ENCODE measurements around the gene ACSS2.

Gene ACSS2

DNA sequence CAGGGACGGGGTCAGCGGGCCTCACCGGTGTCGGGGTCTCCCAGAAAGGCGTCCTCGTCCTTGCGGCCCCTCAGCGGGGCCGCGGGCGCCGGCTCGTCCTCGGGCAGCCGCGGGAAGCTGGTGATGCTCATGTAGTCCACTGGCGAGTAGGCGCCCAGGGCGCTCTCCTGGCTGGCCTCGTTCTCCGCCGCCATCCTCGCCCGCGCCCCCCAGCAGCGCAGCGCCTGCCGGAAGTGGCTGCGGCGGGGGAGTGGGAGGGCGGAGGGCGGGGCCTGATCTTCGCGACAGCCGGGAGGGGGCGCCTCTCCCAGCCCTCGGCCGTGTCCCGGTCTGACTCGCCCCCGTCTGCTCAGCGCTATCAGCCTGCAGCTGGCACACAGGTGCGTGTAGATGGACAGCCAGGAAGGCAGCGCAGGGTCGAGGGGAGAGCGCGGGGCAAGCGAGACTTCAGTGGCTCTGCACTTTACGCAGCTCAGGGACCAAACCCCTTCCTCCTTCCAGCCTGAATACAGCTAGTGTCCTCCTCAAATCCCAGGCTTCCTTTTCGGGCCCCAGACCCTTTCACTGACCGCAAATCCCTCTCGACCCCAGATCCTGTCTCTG lies 3.7 kb upstream of the ACSS2 start, which contains the start of gene GGT7:
TSS of gene GGT7 (minus strand) at position 235 of the 603 bp plus-strand sequence. CDS start at position 194, 41 bp downstream.
- DNase-seq (ENCODE audit: low read depth in 1 of 2, low spot score in 1 of 2): peak; percentile 55 to 61
- TF ChIP-seq, protein P1, sequence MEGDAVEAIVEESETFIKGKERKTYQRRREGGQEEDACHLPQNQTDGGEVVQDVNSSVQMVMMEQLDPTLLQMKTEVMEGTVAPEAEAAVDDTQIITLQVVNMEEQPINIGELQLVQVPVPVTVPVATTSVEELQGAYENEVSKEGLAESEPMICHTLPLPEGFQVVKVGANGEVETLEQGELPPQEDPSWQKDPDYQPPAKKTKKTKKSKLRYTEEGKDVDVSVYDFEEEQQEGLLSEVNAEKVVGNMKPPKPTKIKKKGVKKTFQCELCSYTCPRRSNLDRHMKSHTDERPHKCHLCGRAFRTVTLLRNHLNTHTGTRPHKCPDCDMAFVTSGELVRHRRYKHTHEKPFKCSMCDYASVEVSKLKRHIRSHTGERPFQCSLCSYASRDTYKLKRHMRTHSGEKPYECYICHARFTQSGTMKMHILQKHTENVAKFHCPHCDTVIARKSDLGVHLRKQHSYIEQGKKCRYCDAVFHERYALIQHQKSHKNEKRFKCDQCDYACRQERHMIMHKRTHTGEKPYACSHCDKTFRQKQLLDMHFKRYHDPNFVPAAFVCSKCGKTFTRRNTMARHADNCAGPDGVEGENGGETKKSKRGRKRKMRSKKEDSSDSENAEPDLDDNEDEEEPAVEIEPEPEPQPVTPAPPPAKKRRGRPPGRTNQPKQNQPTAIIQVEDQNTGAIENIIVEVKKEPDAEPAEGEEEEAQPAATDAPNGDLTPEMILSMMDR (IDR thresholded peaks at IDR 0.05; ENCODE audit: insufficient read depth, low read length): peak; percentile 14
- no peak for TF ChIP-seq GABPA (IDR thresholded peaks at IDR 0.05; ENCODE audit: low read depth)
- TF ChIP-seq SPI1 (IDR thresholded peaks at IDR 0.05; ENCODE audit: borderline replicate concordance, low read depth): no peak
- Histone ChIP-seq H3K27ac (replicated peaks) (no peak within 1 kb of the TSS), H3K4me3 (replicated peaks; ENCODE audit: insufficient read depth, low read length) (peak within 1 kb of the TSS; percentile 50), H3K27me3 (ENCODE audit: insufficient read depth, poor library complexity, severe bottlenecking) (peaks cover 3% of the 10 kb centered on the region)

GRCh38 chr20:34873583-34874093 lies 2.8 kb upstream of the ACSS2 start:
- Histone ChIP-seq H3K4me3 (replicated peaks; ENCODE audit: insufficient read depth, low read length) (no peak overlapping the region), H3K27ac (replicated peaks) (no peak overlapping the region), H3K27me3 (ENCODE audit: insufficient read depth, poor library complexity, severe bottlenecking) (peaks cover 3% of the 10 kb centered on the region)
- no peak for DNase-seq (ENCODE audit: low read depth in 1 of 2, low spot score in 1 of 2)
- TF ChIP-seq, protein P1 (IDR thresholded peaks at IDR 0.05; ENCODE audit: insufficient read depth, low read length): no peak
- TF ChIP-seq, protein P2, sequence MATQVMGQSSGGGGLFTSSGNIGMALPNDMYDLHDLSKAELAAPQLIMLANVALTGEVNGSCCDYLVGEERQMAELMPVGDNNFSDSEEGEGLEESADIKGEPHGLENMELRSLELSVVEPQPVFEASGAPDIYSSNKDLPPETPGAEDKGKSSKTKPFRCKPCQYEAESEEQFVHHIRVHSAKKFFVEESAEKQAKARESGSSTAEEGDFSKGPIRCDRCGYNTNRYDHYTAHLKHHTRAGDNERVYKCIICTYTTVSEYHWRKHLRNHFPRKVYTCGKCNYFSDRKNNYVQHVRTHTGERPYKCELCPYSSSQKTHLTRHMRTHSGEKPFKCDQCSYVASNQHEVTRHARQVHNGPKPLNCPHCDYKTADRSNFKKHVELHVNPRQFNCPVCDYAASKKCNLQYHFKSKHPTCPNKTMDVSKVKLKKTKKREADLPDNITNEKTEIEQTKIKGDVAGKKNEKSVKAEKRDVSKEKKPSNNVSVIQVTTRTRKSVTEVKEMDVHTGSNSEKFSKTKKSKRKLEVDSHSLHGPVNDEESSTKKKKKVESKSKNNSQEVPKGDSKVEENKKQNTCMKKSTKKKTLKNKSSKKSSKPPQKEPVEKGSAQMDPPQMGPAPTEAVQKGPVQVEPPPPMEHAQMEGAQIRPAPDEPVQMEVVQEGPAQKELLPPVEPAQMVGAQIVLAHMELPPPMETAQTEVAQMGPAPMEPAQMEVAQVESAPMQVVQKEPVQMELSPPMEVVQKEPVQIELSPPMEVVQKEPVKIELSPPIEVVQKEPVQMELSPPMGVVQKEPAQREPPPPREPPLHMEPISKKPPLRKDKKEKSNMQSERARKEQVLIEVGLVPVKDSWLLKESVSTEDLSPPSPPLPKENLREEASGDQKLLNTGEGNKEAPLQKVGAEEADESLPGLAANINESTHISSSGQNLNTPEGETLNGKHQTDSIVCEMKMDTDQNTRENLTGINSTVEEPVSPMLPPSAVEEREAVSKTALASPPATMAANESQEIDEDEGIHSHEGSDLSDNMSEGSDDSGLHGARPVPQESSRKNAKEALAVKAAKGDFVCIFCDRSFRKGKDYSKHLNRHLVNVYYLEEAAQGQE (IDR thresholded peaks at IDR 0.05; ENCODE audit: insufficient replicate concordance, low read depth): no peak
- TF ChIP-seq POLR2AphosphoS5 (IDR thresholded peaks at IDR 0.05; ENCODE audit: low read depth): no peak
- TF ChIP-seq SPI1 (IDR thresholded peaks at IDR 0.05; ENCODE audit: borderline replicate concordance, low read depth): no peak
- TF ChIP-seq GABPA (IDR thresholded peaks at IDR 0.05; ENCODE audit: low read depth): no peak

- peak; percentile 66 to 85 for DNase-seq (ENCODE audit: low read depth in 1 of 2, low spot score in 1 of 2)
- H3K4me3 ChIP-seq (replicated peaks; ENCODE audit: insufficient read depth, low read length): no peak overlapping the region
- H3K27ac ChIP-seq (replicated peaks): no peak overlapping the region
- H3K27me3 ChIP-seq (ENCODE audit: insufficient read depth, poor library complexity, severe bottlenecking): peaks cover 3% of the 10 kb centered on the region
- TF ChIP-seq GABPA (IDR thresholded peaks at IDR 0.05; ENCODE audit: low read depth): no peak
- TF ChIP-seq, protein P1 (IDR thresholded peaks at IDR 0.05; ENCODE audit: insufficient read depth, low read length): peak; percentile 97
Observed at GRCh38 chr20:34874094-34874654, 2.2 kb upstream of the ACSS2 start.

DNA sequence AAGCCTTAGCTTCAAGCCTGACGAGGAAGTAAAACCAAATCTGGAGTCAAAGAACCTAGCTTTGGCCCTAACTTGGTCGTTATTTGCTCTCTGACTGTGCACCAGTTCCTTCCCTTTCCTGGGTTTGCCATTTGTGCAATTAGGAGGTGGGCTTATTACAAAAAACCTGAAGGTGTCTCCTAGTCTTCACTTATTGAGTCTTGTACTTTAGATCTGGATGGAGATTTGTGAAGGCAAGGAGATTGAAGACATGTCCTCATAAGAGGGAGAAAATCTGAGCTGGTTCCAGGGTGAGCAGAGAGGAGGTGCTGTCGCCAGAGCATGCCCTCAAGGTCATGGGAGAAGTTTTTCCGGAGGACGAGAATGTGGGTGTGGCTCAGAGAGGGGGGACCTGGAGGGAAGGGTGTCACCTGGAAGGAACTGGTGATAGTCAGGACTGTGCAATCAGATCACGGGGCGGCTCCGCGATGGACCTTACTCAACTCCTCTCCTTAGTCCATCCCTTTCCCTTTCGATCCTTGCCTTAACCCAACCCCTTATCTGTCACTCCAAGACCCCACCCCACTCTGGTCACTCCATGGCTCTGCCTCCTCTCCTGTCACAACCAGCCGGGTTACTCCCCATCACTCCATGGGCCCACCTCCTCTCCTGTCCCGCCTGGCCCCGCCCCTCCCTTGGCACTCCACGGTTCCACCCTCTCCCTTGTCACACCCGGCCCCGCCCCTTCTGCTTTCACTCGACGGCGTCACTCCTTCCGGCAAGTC lies 588 bp upstream of the ACSS2 start:
- TF ChIP-seq POLR2AphosphoS5 (IDR thresholded peaks at IDR 0.05; ENCODE audit: low read depth) (no peak), GABPA (IDR thresholded peaks at IDR 0.05; ENCODE audit: low read depth) (no peak), SPI1 (IDR thresholded peaks at IDR 0.05; ENCODE audit: borderline replicate concordance, low read depth) (no peak; the same call in 1 of the 2 replicates)
- TF ChIP-seq, protein P1 (IDR thresholded peaks at IDR 0.05; ENCODE audit: insufficient read depth, low read length): no peak
- TF ChIP-seq, protein P2 (IDR thresholded peaks at IDR 0.05; ENCODE audit: insufficient replicate concordance, low read depth): no peak
- H3K27me3 ChIP-seq (ENCODE audit: insufficient read depth, poor library complexity, severe bottlenecking): peaks cover 3% of the 10 kb centered on the region
- H3K4me3 ChIP-seq (replicated peaks; ENCODE audit: insufficient read depth, low read length): peak overlapping the region; percentile 72
- peak overlapping the region; percentile 54 for H3K27ac ChIP-seq (replicated peaks)
- DNase-seq (ENCODE audit: low read depth in 1 of 2, low spot score in 1 of 2): peak; percentile 98 to 99
